ENCODE results near the gene LCMT2.

Gene LCMT2

GRCh38 chr15:43275740-43276562, 54.4 kb downstream of the LCMT2 start:
- DNase-seq (ENCODE audit: low spot score) = no peak

GRCh38 chr15:43274136-43274535, 56.2 kb downstream of the LCMT2 start:
- DNase-seq (ENCODE audit: low spot score) = no peak

Data from germinal center (tissue), 1 donor.